H1 (cell line): ENCODE data around the gene RNF26. TPM values are rescaled to one million over a fixed set of nuclear protein-coding genes. Genes with fewer than 3 reads are reported as not detected.

Experiments
- ATF2 ChIP-seq: IDR thresholded peaks from 2 replicates; pipeline ENCODE4 v1.6.1; 2012; ENCODE audit warnings: low read length, inconsistent platforms
- BRCA1 ChIP-seq: IDR thresholded peaks from 2 replicates; pipeline ENCODE4 v1.6.1; 2012; ENCODE audit warnings: low read depth, low read length, improper control_type of control experiment
- CEBPB ChIP-seq: IDR thresholded peaks from 2 replicates; pipeline ENCODE4 v1.6.1; 2012; ENCODE audit warnings: low read depth, low read length
- EGR1 ChIP-seq: IDR thresholded peaks from 2 replicates; pipeline ENCODE4 v1.6.1; 2011; ENCODE audit warnings: low read depth, low read length, borderline replicate concordance
- JUN ChIP-seq: IDR thresholded peaks from 2 replicates; pipeline ENCODE4 v1.6.1; 2011; ENCODE audit warnings: low read depth, mild to moderate bottlenecking, improper control_type of control experiment, low read length
- JUND ChIP-seq: IDR thresholded peaks from 2 replicates; pipeline ENCODE4 v1.6.1; 2011; ENCODE audit warnings: mild to moderate bottlenecking, improper control_type of control experiment, low read length
- KDM5A ChIP-seq: fragments of 200-600 bp; IDR thresholded peaks from 2 replicates; pipeline ENCODE4 v1.7.1; 2012; ENCODE audit warnings: mild to moderate bottlenecking, low read length, inconsistent platforms, mixed read lengths
- POU5F1 ChIP-seq: IDR thresholded peaks from 2 replicates; pipeline ENCODE4 v1.6.1; 2011; ENCODE audit warnings: low read depth, mild to moderate bottlenecking, low read length, moderate library complexity
- RBBP5 ChIP-seq: IDR thresholded peaks from 2 replicates; pipeline ENCODE4 v1.7.1; 2012; ENCODE audit warnings: low read depth, mild to moderate bottlenecking, inconsistent platforms, low read length, moderate library complexity, borderline replicate concordance
- SAP30 ChIP-seq: fragments of 300-600 bp; sonication (generic); IDR thresholded peaks from 2 replicates; pipeline ENCODE4 v1.7.1; 2012; ENCODE audit warnings: low read length, moderate library complexity, mild to moderate bottlenecking, inconsistent platforms; ENCODE audit not compliant: insufficient read depth, insufficient replicate concordance
- SP4 ChIP-seq: IDR thresholded peaks from 2 replicates; pipeline ENCODE4 v1.6.1; 2012; ENCODE audit warnings: low read length, inconsistent platforms
- TAF1 ChIP-seq: IDR thresholded peaks from 2 replicates; pipeline ENCODE4 v1.6.1; 2011; ENCODE audit warnings: mild to moderate bottlenecking, low read depth, low read length
- polyA plus RNA-seq, 7 experiments: library from polyadenylated mRNA; depleted of rRNA in 3 of 7; stranded (reverse) in 5 of 7; unstranded in 2 of 7; fragments of >200 nt in 5 of 7; fragments of 200-250 nt in 2 of 7; gene quantifications; 1 replicate in 5 of 7; 2 replicates in 1 of 7; 4 replicates in 1 of 7; pipeline versions ENCODE4 v1.2.1 to v1.2.3, GENCODE V29; 2011 to 2013; ENCODE audit warnings: missing spikeins in 2 of 7, mixed read lengths in 2 of 7
- total RNA-seq: library from RNA; stranded (reverse); fragmentation: NEBNext Ultra II Directional; extraction: Animal tissue kit (Norgen Biotek cat#: 25700); gene quantifications from 2 replicates; pipeline ENCODE4 v1.2.1, GENCODE V29; 2021

The RNF26 gene
- total and polyA plus RNA-seq, 2 of the 8 experiments (the other 6 are each of a cell fraction or from before 2014, with no cell fraction given): 82.7 to 84.0 TPM

GRCh38 chr11:119381181-119381988 lies 47.1 kb downstream of the RNF26 start, which contains the start of gene USP2 (continued):
- no peak for TF ChIP-seq POU5F1
- peak; percentile 43; the same call in 1 of the 2 replicates for TF ChIP-seq TAF1
- peak; percentile 98 for TF ChIP-seq SAP30
- TF ChIP-seq RBBP5: 0 out of 2 replicates have a peak, but pooled peaks have one; percentile 18
- peak; percentile 51; the same call in 1 of the 2 replicates for TF ChIP-seq ATF2
- TF ChIP-seq JUN: no peak
- no peak for TF ChIP-seq JUND
- no peak for TF ChIP-seq EGR1
- TF ChIP-seq BRCA1: no peak
- TF ChIP-seq SP4: no peak; the same call in 1 of the 2 replicates
- TF ChIP-seq CEBPB: peak; percentile 16; the same call in 1 of the 2 replicates
- TF ChIP-seq KDM5A: no peak
